HL-60 (cell line): ENCODE measurements around the gene C22orf39.

Experiments
- DNase-seq, 2 experiments: peaks; one replicate each; pipeline ENCODE4 v3.0.0-alpha.2; 2010 to 2020; ENCODE audit warnings: low read depth in 1 of 2, low spot score in 1 of 2
- H3K27ac ChIP-seq: fragments of 250-450 bp; sonication (Bioruptor Pico); replicated peaks from 2 replicates; pipeline ENCODE4 v1.5.1; 2020; ENCODE audit warnings: mild to moderate bottlenecking, moderate library complexity
- H3K27me3 ChIP-seq: fragments of 250-450 bp; sonication (Bioruptor Pico); 2 replicates; pipeline ENCODE4 v1.5.1; 2021; ENCODE audit warnings: mild to moderate bottlenecking, moderate library complexity; ENCODE audit not compliant: insufficient read depth, poor library complexity, severe bottlenecking
- H3K4me3 ChIP-seq: replicated peaks from 2 replicates; pipeline ENCODE4 v1.5.1; 2011; ENCODE audit warnings: mild to moderate bottlenecking, control low read depth, low read length; ENCODE audit not compliant: insufficient read depth
- GABPA ChIP-seq: IDR thresholded peaks from 2 replicates; pipeline ENCODE4 v1.6.1; 2012; ENCODE audit warnings: low read depth
- POLR2AphosphoS5 ChIP-seq: IDR thresholded peaks from 2 replicates; pipeline ENCODE4 v1.6.1; 2012; ENCODE audit warnings: low read depth
- SPI1 ChIP-seq: IDR thresholded peaks from 2 replicates; pipeline ENCODE4 v1.6.1; 2012; ENCODE audit warnings: low read depth, mild to moderate bottlenecking, borderline replicate concordance
- TF ChIP-seq, protein P1 (sequence below): IDR thresholded peaks from one replicate; pipeline ENCODE4 v1.5.1; 2011; ENCODE audit warnings: low read length, control low read depth, inconsistent platforms; ENCODE audit not compliant: insufficient read depth
- TF ChIP-seq, protein P2 (sequence below): IDR thresholded peaks from 2 replicates; pipeline ENCODE4 v1.6.1; 2012; ENCODE audit warnings: low read depth; ENCODE audit not compliant: insufficient replicate concordance

The C22orf39 gene

DNA sequence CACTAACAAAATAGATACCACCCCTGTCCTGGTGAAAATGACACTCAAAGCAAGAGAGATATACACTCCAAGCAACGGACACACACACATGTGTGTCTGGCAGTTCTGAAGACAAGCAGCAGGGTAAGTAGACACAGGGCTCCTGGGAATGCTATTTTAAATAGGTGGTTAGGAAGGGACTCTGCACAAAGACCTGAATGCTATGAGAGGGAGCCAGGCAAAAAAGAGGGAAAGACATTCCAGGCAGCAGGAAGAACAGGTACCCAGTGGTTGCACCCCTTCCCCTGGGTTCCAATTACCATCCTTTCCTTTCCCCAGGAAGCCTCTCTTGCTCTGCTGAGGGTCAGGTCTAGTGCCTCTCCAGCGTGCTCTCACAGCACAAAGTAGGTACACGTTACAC, 28.5 kb upstream of the C22orf39 start:
- no peak for DNase-seq
- TF ChIP-seq POLR2AphosphoS5 (no peak), GABPA (no peak), SPI1 (no peak)
- TF ChIP-seq, protein P1, sequence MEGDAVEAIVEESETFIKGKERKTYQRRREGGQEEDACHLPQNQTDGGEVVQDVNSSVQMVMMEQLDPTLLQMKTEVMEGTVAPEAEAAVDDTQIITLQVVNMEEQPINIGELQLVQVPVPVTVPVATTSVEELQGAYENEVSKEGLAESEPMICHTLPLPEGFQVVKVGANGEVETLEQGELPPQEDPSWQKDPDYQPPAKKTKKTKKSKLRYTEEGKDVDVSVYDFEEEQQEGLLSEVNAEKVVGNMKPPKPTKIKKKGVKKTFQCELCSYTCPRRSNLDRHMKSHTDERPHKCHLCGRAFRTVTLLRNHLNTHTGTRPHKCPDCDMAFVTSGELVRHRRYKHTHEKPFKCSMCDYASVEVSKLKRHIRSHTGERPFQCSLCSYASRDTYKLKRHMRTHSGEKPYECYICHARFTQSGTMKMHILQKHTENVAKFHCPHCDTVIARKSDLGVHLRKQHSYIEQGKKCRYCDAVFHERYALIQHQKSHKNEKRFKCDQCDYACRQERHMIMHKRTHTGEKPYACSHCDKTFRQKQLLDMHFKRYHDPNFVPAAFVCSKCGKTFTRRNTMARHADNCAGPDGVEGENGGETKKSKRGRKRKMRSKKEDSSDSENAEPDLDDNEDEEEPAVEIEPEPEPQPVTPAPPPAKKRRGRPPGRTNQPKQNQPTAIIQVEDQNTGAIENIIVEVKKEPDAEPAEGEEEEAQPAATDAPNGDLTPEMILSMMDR = no peak
- TF ChIP-seq, protein P2, sequence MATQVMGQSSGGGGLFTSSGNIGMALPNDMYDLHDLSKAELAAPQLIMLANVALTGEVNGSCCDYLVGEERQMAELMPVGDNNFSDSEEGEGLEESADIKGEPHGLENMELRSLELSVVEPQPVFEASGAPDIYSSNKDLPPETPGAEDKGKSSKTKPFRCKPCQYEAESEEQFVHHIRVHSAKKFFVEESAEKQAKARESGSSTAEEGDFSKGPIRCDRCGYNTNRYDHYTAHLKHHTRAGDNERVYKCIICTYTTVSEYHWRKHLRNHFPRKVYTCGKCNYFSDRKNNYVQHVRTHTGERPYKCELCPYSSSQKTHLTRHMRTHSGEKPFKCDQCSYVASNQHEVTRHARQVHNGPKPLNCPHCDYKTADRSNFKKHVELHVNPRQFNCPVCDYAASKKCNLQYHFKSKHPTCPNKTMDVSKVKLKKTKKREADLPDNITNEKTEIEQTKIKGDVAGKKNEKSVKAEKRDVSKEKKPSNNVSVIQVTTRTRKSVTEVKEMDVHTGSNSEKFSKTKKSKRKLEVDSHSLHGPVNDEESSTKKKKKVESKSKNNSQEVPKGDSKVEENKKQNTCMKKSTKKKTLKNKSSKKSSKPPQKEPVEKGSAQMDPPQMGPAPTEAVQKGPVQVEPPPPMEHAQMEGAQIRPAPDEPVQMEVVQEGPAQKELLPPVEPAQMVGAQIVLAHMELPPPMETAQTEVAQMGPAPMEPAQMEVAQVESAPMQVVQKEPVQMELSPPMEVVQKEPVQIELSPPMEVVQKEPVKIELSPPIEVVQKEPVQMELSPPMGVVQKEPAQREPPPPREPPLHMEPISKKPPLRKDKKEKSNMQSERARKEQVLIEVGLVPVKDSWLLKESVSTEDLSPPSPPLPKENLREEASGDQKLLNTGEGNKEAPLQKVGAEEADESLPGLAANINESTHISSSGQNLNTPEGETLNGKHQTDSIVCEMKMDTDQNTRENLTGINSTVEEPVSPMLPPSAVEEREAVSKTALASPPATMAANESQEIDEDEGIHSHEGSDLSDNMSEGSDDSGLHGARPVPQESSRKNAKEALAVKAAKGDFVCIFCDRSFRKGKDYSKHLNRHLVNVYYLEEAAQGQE = no peak
- Histone ChIP-seq H3K27me3 (no peaks in the 10 kb centered on the region), H3K4me3 (no peak overlapping the region), H3K27ac (no peak overlapping the region)

DNA sequence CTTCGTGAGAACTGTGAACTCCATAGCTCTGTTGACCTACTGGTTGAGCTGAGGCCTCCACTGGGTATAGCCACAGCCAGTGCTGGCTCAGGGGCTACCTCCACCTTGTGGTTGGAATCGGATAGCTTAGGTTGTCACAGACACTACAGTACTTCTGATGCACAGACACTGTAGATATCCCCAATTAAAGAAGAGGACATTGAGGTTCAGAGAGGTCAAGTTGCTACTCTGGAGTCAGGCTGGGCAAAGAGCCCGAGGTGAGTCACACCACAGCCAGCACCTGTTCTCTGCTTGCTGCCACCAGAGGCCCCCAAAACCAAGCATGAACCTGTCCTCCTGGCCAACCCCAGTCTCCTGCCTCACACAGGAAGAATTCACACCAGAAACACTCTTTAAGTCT, 26.1 kb upstream of the C22orf39 start:
- TF ChIP-seq SPI1 = no peak
- TF ChIP-seq, protein P2 = no peak
- no peak for TF ChIP-seq GABPA
- TF ChIP-seq, protein P1 = no peak
- TF ChIP-seq POLR2AphosphoS5 = no peak
- no peak for DNase-seq
- H3K27ac ChIP-seq = no peak overlapping the region
- H3K4me3 ChIP-seq = no peak overlapping the region
- no peaks in the 10 kb centered on the region for H3K27me3 ChIP-seq

DNA sequence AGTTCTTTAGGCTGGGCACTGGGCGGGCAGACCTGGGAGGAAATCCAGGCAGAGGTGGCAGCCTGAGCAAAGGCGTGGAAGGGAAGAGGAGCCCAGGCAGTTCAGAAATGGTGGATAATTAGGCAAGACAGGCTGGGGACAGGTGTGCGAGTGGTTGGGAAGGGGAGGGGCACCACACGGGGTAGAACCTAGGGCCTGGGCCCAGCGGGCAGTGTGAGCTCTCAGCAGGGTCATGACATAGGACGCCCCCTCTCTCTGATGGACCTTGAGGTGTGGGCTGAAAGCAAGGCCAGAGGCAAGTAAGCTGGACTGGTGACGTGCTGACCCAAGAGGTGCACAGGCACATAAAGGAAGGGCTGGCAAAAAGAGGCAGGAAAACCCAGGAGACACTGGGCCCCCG, 24.7 kb upstream of the C22orf39 start:
- Histone ChIP-seq H3K4me3 (no peak overlapping the region), H3K27me3 (no peaks in the 10 kb centered on the region), H3K27ac (no peak overlapping the region)
- TF ChIP-seq, protein P1 = no peak
- no peak for DNase-seq

DNA sequence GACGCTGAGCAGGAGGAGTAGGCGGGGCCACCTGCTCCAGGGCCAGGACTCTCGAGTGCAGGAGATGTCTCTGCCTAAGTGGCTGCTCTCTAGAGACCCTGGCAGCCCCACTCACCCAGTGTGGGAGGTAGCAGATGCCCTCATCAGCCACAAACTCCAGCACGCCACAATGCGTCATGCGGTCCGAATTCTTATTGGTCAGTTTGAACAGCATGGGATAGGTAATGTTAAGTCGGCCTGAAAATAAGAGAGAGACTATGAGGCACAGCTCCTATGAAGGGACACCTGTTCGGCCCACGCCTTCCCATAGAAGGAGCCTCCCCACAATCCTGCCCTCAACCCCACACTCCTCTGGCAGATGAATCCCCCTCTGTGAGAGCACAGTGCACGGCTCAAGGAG, 24.1 kb upstream of the C22orf39 start:
- no peak for DNase-seq
- Histone ChIP-seq H3K27me3 (no peaks in the 10 kb centered on the region), H3K4me3 (no peak overlapping the region), H3K27ac (no peak overlapping the region)
- TF ChIP-seq GABPA (no peak), SPI1 (no peak), POLR2AphosphoS5 (no peak)
- TF ChIP-seq, protein P2 = no peak
- TF ChIP-seq, protein P1 = no peak
